GM19455 (cell line): ENCODE measurements around the gene MS4A10.

Experiments
- ATAC-seq: cut with Tn5 transposase; IDR thresholded peaks from one replicate; pipeline ENCODE4 v1.9.1; 2021; ENCODE audit not compliant: unreplicated experiment

MS4A10 gene

GRCh38 chr11:60847281-60847680 lies 62.1 kb downstream of the MS4A10 start:
- ATAC-seq: no peak

GRCh38 chr11:60847896-60848295 lies 62.8 kb downstream of the MS4A10 start:
- no peak for ATAC-seq

- ATAC-seq: no peak
Measured at GRCh38 chr11:60848714-60849151, 63.6 kb downstream of the MS4A10 start.

GRCh38 chr11:60849641-60850520 lies 64.7 kb downstream of the MS4A10 start:
- no peak for ATAC-seq
